HepG2 (cell line): ENCODE measurements around the gene TMEM237. TPM values are rescaled to one million over a fixed set of nuclear protein-coding genes. Genes with fewer than 3 reads are reported as not detected.

Experiments
- ATAC-seq: fragments of 200-7000 bp; cut with Tn5 transposase; 3 replicates; pipeline ENCODE4 v1.9.1; 2020; ENCODE audit warnings: mild to moderate bottlenecking, moderate library complexity
- BruUV-seq: library from RNA; stranded (reverse); fragments of 400-500 nt; replicated peaks from 2 replicates; lab custom pipeline; 2021; lab: Mats Ljungman, UMichigan
- CTCF ChIA-PET: fragments of 300-600 bp; formaldehyde crosslinking; extraction: SDS; loops from one replicate; lab custom pipeline; 2021; ENCODE audit warnings: low total read pairs, inconsistent platforms, low intra/inter-chr PET ratio; lab: Yijun Ruan, JAX
- POLR2A ChIA-PET: fragments of 350-600 bp; sonication (Branson Sonifier 250); formaldehyde crosslinking; loops from one replicate; lab custom pipeline; 2020; ENCODE audit warnings: antibody characterized with exemption, inconsistent platforms; lab: Yijun Ruan, JAX
- DNase-seq: peaks from one replicate; pipeline ENCODE4 v3.0.0-alpha.2; 2015; ENCODE audit warnings: low spot score
- FAIRE-seq: peaks from 3 replicates; lab custom pipeline; 2011; peaks lifted over from hg19 to GRCh38; lab: Jason Lieb, UNC
- H2AFZ ChIP-seq: one replicate; pipeline ENCODE4 v1.6.1; 2011; ENCODE audit warnings: low read length, inconsistent platforms
- H3K27ac ChIP-seq: fragments of 300-600 bp; 3 replicates; pipeline ENCODE4 v1.8.0; 2011; ENCODE audit warnings: mixed run types, mild to moderate bottlenecking, mixed read lengths, low read length, inconsistent platforms; ENCODE audit not compliant: insufficient read depth; ENCODE audit errors: extremely low read length
- H3K27me3 ChIP-seq, 2 experiments: fragments of 200-600 bp in 1 of 2; 2 replicates in 1 of 2; 3 replicates in 1 of 2; pipeline versions ENCODE4 v1.6.0 to v1.8.0; 2011; ENCODE audit warnings: low read length in 2 of 2, mild to moderate bottlenecking in 2 of 2, moderate library complexity in 2 of 2, inconsistent platforms in 1 of 2; ENCODE audit not compliant: insufficient read depth in 2 of 2, control insufficient read depth in 1 of 2
- H3K36me3 ChIP-seq, 2 experiments: fragments of 200-600 bp in 1 of 2; replicated peaks in 1 of 2; 2 replicates in 1 of 2; 3 replicates in 1 of 2; pipeline versions ENCODE4 v1.5.1 to v1.8.0; 2011; ENCODE audit warnings: low read length in 2 of 2, inconsistent platforms in 1 of 2; ENCODE audit not compliant: insufficient read depth in 2 of 2, control insufficient read depth in 1 of 2
- H3K4me1 ChIP-seq: 2 replicates; pipeline ENCODE4 v1.5.1; 2012; ENCODE audit warnings: low read length, inconsistent platforms; ENCODE audit not compliant: insufficient read depth
- H3K4me2 ChIP-seq: 2 replicates; pipeline ENCODE4 v1.6.0; 2011; ENCODE audit warnings: low read depth, low read length, inconsistent platforms
- H3K4me3 ChIP-seq, 3 experiments: fragments of 200-600 bp in 1 of 3; sonication (generic), shearing (Covaris generic) in 1 of 3; replicated peaks in 1 of 3; 2 replicates each; pipeline ENCODE4 v1.5.1; 2011 to 2016; ENCODE audit warnings: low read length in 3 of 3, inconsistent platforms in 2 of 3, low read depth in 2 of 3, mild to moderate bottlenecking in 2 of 3, control low read depth in 1 of 3, mixed read lengths in 1 of 3; ENCODE audit not compliant: insufficient read depth in 1 of 3
- H3K79me2 ChIP-seq: one replicate; pipeline ENCODE4 v1.6.1; 2011; ENCODE audit warnings: low read length, inconsistent platforms; ENCODE audit not compliant: insufficient read depth
- H3K9ac ChIP-seq: 2 replicates; pipeline ENCODE4 v1.6.0; 2011; ENCODE audit warnings: mild to moderate bottlenecking, low read depth, low read length, inconsistent platforms; ENCODE audit not compliant: insufficient read depth
- H3K9me3 ChIP-seq: 2 replicates; pipeline ENCODE4 v1.5.1; 2012; ENCODE audit warnings: mild to moderate bottlenecking, low read length
- H4K20me1 ChIP-seq: 2 replicates; pipeline ENCODE4 v1.6.0; 2011; ENCODE audit warnings: inconsistent platforms, mild to moderate bottlenecking, low read length, moderate library complexity; ENCODE audit not compliant: insufficient read depth
- KIAA2018 ChIP-seq: sonication (generic); formaldehyde crosslinking; IDR thresholded peaks from 2 replicates; pipeline ENCODE4 v1.5.0; 2020; ENCODE audit warnings: mild to moderate bottlenecking, missing genetic modification reagents, borderline replicate concordance
- KLF9 ChIP-seq: IDR thresholded peaks from 2 replicates; pipeline ENCODE4 v1.6.1; 2016; ENCODE audit warnings: low read depth
- RFX5 ChIP-seq: IDR thresholded peaks from 2 replicates; pipeline ENCODE4 v1.6.1; 2011; ENCODE audit warnings: low read depth, low read length, improper control_type of control experiment
- SMAD3 ChIP-seq: sonication (generic); formaldehyde crosslinking; IDR thresholded peaks from 2 replicates; pipeline ENCODE4 v1.4.0; 2020; ENCODE audit warnings: missing genetic modification reagents
- SNRNP70 ChIP-seq: fragments of 200-400 bp; formaldehyde crosslinking; IDR thresholded peaks from 2 replicates; pipeline ENCODE4 v1.6.1; 2017; ENCODE audit warnings: mild to moderate bottlenecking, low read depth, low read length, moderate library complexity
- ZBTB49 ChIP-seq: sonication (generic); formaldehyde crosslinking; IDR thresholded peaks from 2 replicates; pipeline ENCODE4 v1.4.0; 2020; ENCODE audit warnings: missing genetic modification reagents, borderline replicate concordance
- ZNF451 ChIP-seq: sonication (generic); formaldehyde crosslinking; IDR thresholded peaks from 2 replicates; pipeline ENCODE4 v1.5.0; 2020; ENCODE audit warnings: mild to moderate bottlenecking, missing genetic modification reagents
- ZNF709 ChIP-seq: sonication (generic); formaldehyde crosslinking; IDR thresholded peaks from 2 replicates; pipeline ENCODE4 v1.5.0; 2020; ENCODE audit warnings: mild to moderate bottlenecking, missing genetic modification reagents
- ZNF777 ChIP-seq: sonication (generic); formaldehyde crosslinking; IDR thresholded peaks from 2 replicates; pipeline ENCODE4 v1.4.0; 2020; ENCODE audit warnings: missing genetic modification reagents
- WGBS: methylation state at CpG from one replicate; pipeline ENCODE4 v1.1.6; 2017; ENCODE audit warnings: low lambda C conversion rate; 5-methylcytosine and 5-hydroxymethylcytosine counted together
- in situ Hi-C: cut with HindIII; loops from 2 replicates; pipeline ENCODE4 v1.10.0; 2017; ENCODE audit warnings: low pct_unique_long_range_greater_than_20kb; ENCODE audit not compliant: extremely low pct_ligation_motif_present
- intact Hi-C: fragments of 100-400 bp; cut with micrococcal nuclease; formaldehyde crosslinking; loops from one replicate; pipeline ENCODE4 v1.10.0; 2022; ENCODE audit not compliant: unreplicated experiment
- polyA plus RNA-seq, 8 experiments: library from polyadenylated mRNA; depleted of rRNA in 3 of 8; stranded (reverse) in 7 of 8; unstranded in 1 of 8; fragments of >200 nt; fragmentation: Illumina TruSeq in 4 of 8; extraction: Trizol in 4 of 8; gene quantifications; 2 replicates each; pipeline versions ENCODE4 v1.2.1 to v1.2.3, GENCODE V29; 2011 to 2016; ENCODE audit warnings: low read depth in 4 of 8, missing spikeins in 1 of 8, mixed read lengths in 1 of 8; ENCODE audit not compliant: insufficient read depth in 1 of 8
- total RNA-seq, 5 experiments: library from RNA; depleted of rRNA; stranded (reverse); fragments of >200 nt; fragmentation: Illumina TruSeq; extraction: Trizol; gene quantifications; 2 replicates each; pipeline ENCODE4 v1.2.3, GENCODE V29; 2016; ENCODE audit warnings: low read depth in 1 of 5
- TF ChIP-seq, protein P1 (sequence below): IDR thresholded peaks from 2 replicates; pipeline ENCODE4 v1.6.1; 2016; ENCODE audit warnings: missing biosample characterization, missing genetic modification reagents, low read depth

The TMEM237 gene
- total and polyA plus RNA-seq, 2 of the 13 experiments (the other 11 are each of a cell fraction or from before 2014, with no cell fraction given) = 21.8 to 36.1 TPM

DNA sequence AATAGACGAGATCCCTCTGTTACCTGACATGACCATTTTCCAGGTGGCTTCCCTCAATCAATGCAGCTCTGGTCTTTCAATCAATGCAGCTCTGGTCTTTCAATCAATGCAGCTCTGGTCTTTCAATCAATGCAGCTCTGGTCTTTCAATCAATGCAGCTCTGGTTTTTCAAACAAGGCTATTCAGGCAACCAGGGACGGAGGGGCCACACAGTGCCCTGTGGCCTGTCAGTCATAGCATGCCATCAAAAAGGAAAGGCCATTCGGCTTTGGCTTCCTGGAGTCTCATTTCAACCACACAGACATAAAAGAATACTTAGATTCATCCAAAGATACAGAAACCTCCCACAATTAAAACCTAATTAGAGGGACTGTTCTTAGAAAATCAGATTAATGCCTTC is 41.9 kb upstream of the TMEM237 start:
- POLR2A ChIA-PET = no interaction called here
- WGBS = 30% methylated on average over 3 of the region's 3 CpGs

More for the DNA sequence above, 41.9 kb upstream of the TMEM237 start:
- H3K9me3 ChIP-seq = no peaks in the 10 kb centered on the region
- no peaks in the 10 kb centered on the region for H3K4me1 ChIP-seq
- in situ Hi-C loops = no loop called here
- BruUV-seq = no TSS peak
- no peaks in the 10 kb centered on the region for H3K79me2 ChIP-seq
- H3K27me3 ChIP-seq = peaks cover 0 to 19% of the 10 kb centered on the region in 2 experiments; a peak in 2 of 5 replicates
- H3K9ac ChIP-seq = no peak overlapping the region
- TF ChIP-seq ZBTB49 (CRISPR knock-in tag) = no peak
- TF ChIP-seq SNRNP70 = no peak
- no peak for TF ChIP-seq KIAA2018 (CRISPR knock-in tag)
- no peak for TF ChIP-seq KLF9 (CRISPR knock-in tag)
- TF ChIP-seq ZNF777 (CRISPR knock-in tag) = no peak
- TF ChIP-seq, protein P1, sequence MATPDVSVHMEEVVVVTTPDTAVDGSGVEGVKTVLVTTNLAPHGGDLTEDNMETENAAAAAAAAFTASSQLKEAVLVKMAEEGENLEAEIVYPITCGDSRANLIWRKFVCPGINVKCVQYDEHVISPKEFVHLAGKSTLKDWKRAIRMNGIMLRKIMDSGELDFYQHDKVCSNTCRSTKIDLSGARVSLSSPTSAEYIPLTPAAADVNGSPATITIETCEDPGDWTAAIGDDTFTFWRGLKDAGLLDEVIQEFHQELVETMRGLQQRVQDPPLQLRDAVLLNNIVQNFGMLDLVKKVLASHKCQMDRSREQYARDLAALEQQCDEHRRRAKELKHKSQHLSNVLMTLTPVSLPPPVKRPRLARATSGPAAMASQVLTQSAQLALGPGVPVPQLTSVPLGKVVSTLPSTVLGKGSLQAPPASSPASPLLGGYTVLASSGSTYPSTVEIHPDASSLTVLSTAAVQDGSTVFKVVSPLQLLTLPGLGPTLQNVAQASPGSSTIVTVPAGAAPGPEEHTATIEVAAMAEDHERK (CRISPR knock-in tag) = no peak
- no peak for TF ChIP-seq RFX5
- no peak for TF ChIP-seq SMAD3 (CRISPR knock-in tag)
- TF ChIP-seq ZNF451 (CRISPR knock-in tag) = no peak
- no peak for TF ChIP-seq ZNF709 (CRISPR knock-in tag)
- CTCF ChIA-PET = no interaction called here
- no peaks in the 10 kb centered on the region for H3K36me3 ChIP-seq
- H3K4me3 ChIP-seq = no peak overlapping the region
- ATAC-seq (no peak), FAIRE-seq (no peak), DNase-seq (no peak)
- H3K27ac ChIP-seq = no peak overlapping the region
- no peaks in the 10 kb centered on the region for H4K20me1 ChIP-seq
- intact Hi-C loops = no loop called here
- H3K4me2 ChIP-seq = no peak overlapping the region
- no peak overlapping the region for H2AFZ ChIP-seq
